Activated CD4-positive, alpha-beta T cell treated with anti-CD3 and anti-CD28 coated beads, Interleukin-2, amount 50 U/mL, for 1 hour (primary cell): ENCODE results near the gene ATP13A1.

Experiments used
- DNase-seq: peaks from one replicate; pipeline ENCODE4 v3.0.0-alpha.2; 2020

Gene ATP13A1

DNA sequence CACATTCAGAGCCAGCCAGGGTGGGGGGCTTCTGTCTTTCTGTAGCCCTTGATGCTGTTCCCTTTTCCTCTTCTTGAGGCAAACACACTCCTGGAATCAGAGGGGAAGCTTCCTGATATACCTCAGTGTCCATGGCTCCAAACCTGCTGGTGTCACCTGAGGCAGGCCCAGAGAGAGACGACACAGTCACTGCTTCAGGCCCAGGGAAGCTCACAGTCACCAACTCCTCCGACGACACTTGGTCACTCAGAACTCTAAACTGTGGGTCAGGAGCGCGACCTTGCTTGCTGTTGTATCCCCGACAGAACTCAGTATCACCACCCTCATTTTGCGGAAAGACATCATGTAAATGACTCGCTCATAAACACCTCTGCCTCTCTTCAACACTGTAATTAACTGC, 1.1 kb downstream of the ATP13A1 start:
- DNase-seq: no peak

DNA sequence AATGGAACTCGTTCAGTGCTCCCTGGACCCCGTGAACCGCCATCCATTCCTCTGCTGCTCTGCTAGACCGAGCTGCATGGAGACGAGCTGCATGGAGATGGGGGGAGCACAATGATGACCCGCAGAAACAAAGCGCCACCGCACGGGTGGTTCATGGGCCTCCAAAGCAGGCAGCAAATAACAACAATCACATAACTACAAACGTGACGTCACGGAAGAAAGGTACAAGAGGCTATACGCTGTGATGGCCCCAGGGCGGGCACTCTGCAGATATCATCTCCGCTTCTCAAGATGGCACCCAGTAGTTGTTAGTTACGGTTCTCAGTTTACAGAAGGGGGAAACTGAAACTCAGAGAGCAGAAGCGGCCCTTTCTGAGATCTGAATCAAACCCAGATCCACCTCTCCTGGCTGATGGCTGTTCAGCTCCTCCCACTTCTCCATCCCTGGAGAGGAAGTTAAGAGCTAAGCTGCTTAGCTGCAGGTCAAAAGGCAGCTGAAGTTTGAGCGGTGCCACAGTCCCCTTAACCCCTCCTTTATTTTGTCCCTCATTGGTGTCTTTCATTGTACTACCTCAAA, 1.7 kb downstream of the ATP13A1 start:
- peak; percentile 36 for DNase-seq

GRCh38 chr19:19661141-19661674, 2.3 kb downstream of the ATP13A1 start:
- DNase-seq: no peak

- no peak for DNase-seq
Measured at GRCh38 chr19:19659646-19660245, 3.7 kb downstream of the ATP13A1 start.

GRCh38 chr19:19657397-19657783, 6.1 kb downstream of the ATP13A1 start:
- DNase-seq: no peak

GRCh38 chr19:19656451-19657396, 6.8 kb downstream of the ATP13A1 start:
- no peak for DNase-seq

GRCh38 chr19:19655641-19656343, 7.7 kb downstream of the ATP13A1 start:
- DNase-seq: no peak

DNA sequence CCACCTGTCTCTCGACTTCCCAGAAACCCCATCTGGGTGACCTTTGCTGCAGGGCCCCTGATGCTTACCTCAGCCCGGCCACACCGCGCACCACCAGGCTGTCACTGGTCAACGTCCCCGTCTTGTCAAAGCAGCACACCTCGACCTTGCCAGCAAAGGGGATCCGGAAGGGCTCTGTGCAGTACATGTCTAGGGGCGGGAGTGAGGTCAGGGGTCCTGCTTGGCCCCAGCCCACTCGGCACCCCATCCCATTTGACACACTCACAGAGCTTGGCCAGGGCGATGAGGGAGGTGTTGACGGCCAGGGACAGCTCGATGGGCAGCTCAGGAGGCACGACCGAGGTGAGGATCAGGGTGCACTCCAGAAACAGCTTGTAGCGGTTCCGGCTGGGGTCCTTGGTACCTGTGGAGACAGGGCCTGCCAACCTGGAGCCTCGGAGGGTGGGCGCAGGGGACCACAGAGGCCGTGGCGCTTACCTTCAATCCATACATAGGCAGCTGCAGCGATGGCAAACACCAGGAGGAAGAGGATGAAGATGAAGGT, 8.4 kb downstream of the ATP13A1 start:
- DNase-seq: no peak

DNA sequence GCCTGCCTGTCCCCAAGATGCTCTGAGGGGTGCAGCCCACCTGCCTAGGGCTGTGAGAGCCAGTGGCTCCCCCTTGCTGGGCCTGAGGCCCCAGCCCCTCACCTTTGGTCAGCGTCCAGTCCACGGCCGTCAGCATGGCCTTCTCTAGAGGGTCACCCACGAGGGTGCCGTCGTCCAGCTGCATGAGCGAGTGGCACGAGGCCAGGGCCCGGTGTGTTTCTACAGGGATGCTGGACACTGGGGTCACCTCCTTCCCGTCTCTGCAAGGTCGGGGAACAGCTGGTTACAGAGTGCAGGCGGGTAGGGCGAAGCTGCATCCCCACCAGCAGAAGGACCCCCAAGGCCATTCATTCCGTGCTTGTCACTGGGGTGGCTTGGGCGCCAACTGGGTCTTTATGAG, 9.0 kb downstream of the ATP13A1 start:
- DNase-seq: no peak

- DNase-seq: no peak
Measured at GRCh38 chr19:19653597-19654147, 9.8 kb downstream of the ATP13A1 start.

DNA sequence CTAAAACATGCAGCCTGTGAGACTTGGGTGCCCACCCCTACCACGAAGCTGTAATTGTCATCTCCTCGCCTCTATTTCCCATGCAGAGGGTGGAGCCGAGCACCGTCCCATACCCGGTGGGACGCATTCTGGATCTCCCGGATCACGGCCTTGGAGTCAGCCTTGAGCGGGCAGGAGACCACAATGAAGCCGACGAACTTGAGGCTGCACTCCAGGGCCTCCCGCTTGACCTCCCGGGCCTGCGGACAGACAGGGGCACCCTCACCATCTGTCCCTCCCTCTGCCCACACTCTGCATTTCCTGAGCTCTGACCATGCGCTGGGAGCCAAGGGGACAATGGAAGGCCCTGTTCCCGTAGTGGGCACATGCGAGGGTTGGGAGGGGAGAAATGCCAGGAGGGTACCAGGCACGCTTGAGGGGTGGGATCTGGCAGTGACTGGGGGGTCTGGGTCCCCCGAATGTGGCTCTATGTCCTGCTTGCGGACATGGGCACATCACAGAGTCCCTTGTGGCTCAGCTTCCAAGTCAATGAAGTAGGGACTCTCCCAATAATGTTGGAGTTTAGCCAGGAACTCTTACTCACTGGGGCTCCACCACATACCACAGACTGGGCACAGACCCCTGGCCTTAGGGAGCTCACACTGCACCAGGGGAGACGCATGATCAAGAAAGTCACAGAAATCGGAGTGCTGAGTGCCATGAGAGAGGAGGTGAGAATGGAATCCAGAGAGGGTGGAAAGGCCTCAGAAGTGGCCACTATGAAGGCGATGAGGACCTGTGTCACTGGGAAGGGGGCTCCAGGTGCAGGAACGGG, 10.8 kb downstream of the ATP13A1 start:
- no peak for DNase-seq

DNA sequence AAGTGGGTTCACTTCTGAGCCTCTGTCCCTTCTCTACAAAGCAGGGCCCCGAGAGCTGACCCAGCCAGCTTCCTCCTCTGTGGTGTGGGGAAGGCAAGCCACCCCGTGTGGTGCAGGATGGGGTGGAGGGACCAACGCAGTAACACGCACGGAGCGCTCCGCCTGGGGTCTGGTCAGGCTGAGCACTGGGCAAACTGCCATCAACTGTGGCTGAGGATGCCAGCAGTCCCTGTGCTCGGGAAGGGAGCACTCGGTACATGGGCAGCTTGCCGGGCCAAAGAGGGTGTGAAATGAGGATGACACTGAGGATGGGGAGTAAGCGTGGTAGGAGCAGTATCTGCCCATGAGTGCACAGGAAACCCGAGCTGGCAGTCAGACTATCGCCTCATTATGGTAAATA, 12.4 kb downstream of the ATP13A1 start:
- no peak for DNase-seq

- DNase-seq: no peak
Measured at GRCh38 chr19:19650331-19650730, 13.1 kb downstream of the ATP13A1 start.

GRCh38 chr19:19649580-19649995, 13.9 kb downstream of the ATP13A1 start:
- DNase-seq: no peak

GRCh38 chr19:19649155-19649554, 14.3 kb downstream of the ATP13A1 start:
- DNase-seq: no peak

DNA sequence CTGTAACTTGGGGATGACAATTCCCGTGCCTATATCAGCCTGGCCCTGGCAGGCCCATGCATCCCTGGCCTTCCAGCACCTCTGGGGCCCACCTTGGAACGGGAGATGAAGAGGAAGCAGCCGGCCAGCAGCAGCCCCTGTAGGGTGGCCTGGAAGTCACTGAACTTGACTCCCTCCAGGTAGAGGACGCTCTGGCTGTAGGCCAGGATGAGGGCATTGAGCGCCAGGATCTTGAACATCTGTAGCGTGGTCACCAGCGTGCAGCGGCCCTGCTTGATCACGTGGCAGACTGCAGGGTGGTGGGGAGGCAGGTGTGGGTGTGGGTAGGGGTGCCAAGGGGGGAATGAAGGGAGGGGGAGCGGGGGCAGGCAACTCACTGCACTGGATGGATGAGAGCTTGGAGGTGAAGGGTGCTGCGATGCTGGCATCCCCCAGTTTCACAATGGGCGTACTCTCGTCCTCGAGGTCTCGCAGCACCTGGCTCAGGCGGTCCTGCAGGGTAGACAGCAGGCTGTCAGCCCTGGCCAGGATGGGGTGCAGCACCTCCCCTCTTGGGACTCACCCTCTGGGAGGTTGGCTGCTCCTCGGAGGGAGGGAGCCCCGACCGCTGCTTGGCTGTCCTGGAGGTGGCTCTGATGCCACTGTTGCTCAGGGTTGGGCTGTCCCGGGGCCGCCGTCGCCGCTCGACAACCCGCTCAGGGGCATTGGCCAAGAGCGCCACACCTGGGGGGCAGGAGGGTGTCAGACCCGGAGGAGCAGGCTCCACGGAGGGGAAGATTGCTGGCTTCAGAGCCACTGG, 16.2 kb downstream of the ATP13A1 start:
- no peak for DNase-seq

- no peak for DNase-seq
Measured at GRCh38 chr19:19645233-19645870, 18.1 kb downstream of the ATP13A1 start.

DNA sequence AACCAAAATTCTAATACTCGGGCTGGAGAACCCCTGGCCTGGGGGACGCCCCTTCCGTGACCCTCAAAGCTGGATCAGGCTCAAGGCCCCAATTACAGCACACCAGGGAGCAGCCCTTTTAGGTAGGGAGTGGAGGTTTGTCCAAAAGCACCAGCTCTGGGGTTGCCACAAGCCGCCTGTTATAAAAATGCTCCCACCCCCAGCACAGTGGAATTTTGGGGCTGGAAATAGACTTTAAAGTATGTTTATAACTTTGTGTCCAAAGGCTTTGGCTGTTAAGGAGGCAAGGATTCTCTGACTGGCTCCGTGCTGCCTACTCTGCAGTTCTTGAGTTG, 19.5 kb downstream of the ATP13A1 start:
- no peak for DNase-seq

- DNase-seq: peak; percentile 89
Measured at GRCh38 chr19:19643158-19644053, 20.1 kb downstream of the ATP13A1 start, which contains the start of gene GMIP. GMIP (minus strand) TSS chr19:19643657; CDS start chr19:19643529, 128 bp downstream.
